GM23338 (cell line): Measurements from ENCODE around the gene METTL4. TPM values are rescaled to one million over a fixed set of nuclear protein-coding genes. Genes with fewer than 3 reads are reported as not detected.

Experiments used
- ATAC-seq: fragments of 200-7000 bp; cut with Tn5 transposase; 3 replicates; pipeline ENCODE4 v1.9.1; 2020
- DNase-seq: peaks from one replicate; pipeline ENCODE4 v3.0.0-alpha.2; 2015; ENCODE audit warnings: low spot score
- H2AFZ ChIP-seq: fragments of 200-600 bp; sonication (generic); 2 replicates; pipeline ENCODE4 v1.8.0; 2016; ENCODE audit warnings: antibody characterized with exemption, mild to moderate bottlenecking, moderate library complexity
- H3F3A ChIP-seq: fragments of 200-600 bp; sonication (generic); replicated peaks from 2 replicates; pipeline ENCODE4 v1.8.0; 2017; ENCODE audit warnings: antibody characterized with exemption, mixed run types, low read depth
- H3K27ac ChIP-seq: fragments of 200-600 bp; sonication (generic); 2 replicates; pipeline ENCODE4 v1.6.1; 2016; ENCODE audit warnings: low read depth
- H3K27me3 ChIP-seq: fragments of 200-600 bp; sonication (generic); 2 replicates; pipeline ENCODE4 v1.8.0; 2016; ENCODE audit warnings: mild to moderate bottlenecking, mixed run types, moderate library complexity; ENCODE audit not compliant: insufficient read depth
- H3K36me3 ChIP-seq: fragments of 200-600 bp; sonication (generic); 2 replicates; pipeline ENCODE4 v1.8.0; 2016; ENCODE audit warnings: mild to moderate bottlenecking; ENCODE audit not compliant: insufficient read depth
- H3K4me1 ChIP-seq: fragments of 200-600 bp; sonication (generic); 2 replicates; pipeline ENCODE4 v1.8.0; 2016; ENCODE audit warnings: mild to moderate bottlenecking, moderate library complexity; ENCODE audit not compliant: insufficient read depth
- H3K4me2 ChIP-seq: fragments of 200-600 bp; sonication (generic); 2 replicates; pipeline ENCODE4 v1.7.1; 2017; ENCODE audit warnings: mixed run types
- H3K4me3 ChIP-seq: fragments of 200-600 bp; sonication (generic); 2 replicates; pipeline ENCODE4 v1.6.1; 2016; ENCODE audit warnings: mixed run types
- H3K79me2 ChIP-seq: fragments of 200-600 bp; sonication (generic); replicated peaks from 2 replicates; pipeline ENCODE4 v1.8.0; 2017; ENCODE audit warnings: mild to moderate bottlenecking; ENCODE audit not compliant: insufficient read depth
- H3K9me2 ChIP-seq: fragments of 200-600 bp; sonication (generic); 2 replicates; pipeline ENCODE4 v1.8.0; 2017; ENCODE audit not compliant: insufficient read depth
- H4K20me1 ChIP-seq: fragments of 200-600 bp; sonication (generic); replicated peaks from 2 replicates; pipeline ENCODE4 v1.8.0; 2017; ENCODE audit warnings: mild to moderate bottlenecking; ENCODE audit not compliant: insufficient read depth
- H3K27ac Mint-ChIP-seq: 2 replicates; pipeline ENCODE4 v1.8.0; 2020; ENCODE audit warnings: inconsistent platforms, mild to moderate bottlenecking, moderate library complexity, mixed read lengths
- H3K27me3 Mint-ChIP-seq: 3 replicates; pipeline ENCODE4 v1.8.0; 2022; ENCODE audit warnings: low read depth, mild to moderate bottlenecking, moderate library complexity, mixed read lengths, inconsistent platforms; ENCODE audit not compliant: insufficient read depth, poor library complexity
- H3K36me3 Mint-ChIP-seq: 3 replicates; pipeline ENCODE4 v1.8.0; 2021; ENCODE audit warnings: low read depth, mild to moderate bottlenecking, inconsistent platforms, moderate library complexity, mixed read lengths
- H3K4me1 Mint-ChIP-seq: 3 replicates; pipeline ENCODE4 v1.8.0; 2020; ENCODE audit warnings: mild to moderate bottlenecking, inconsistent platforms, mixed read lengths
- H3K4me3 Mint-ChIP-seq: 3 replicates; pipeline ENCODE4 v1.8.0; 2021; ENCODE audit warnings: moderate library complexity, mild to moderate bottlenecking, inconsistent platforms, mixed read lengths
- H3K9me3 Mint-ChIP-seq: 3 replicates; pipeline ENCODE4 v1.8.0; 2020; ENCODE audit warnings: moderate library complexity, mild to moderate bottlenecking, inconsistent platforms, mixed read lengths
- CREB1 ChIP-seq: fragments of 250-450 bp; sonication (Bioruptor Pico); IDR thresholded peaks from 2 replicates; pipeline ENCODE4 v1.5.0; 2020; ENCODE audit warnings: low read depth, mild to moderate bottlenecking, moderate library complexity
- CTCF ChIP-seq, 2 experiments: fragments of 200-600 bp in 1 of 2; sonication (generic) in 1 of 2; conservative IDR thresholded peaks; 2 replicates each; pipeline versions ENCODE4 v1.5.1 to v1.6.1; 2016 to 2017; ENCODE audit warnings: antibody characterized with exemption in 2 of 2, low read depth in 2 of 2, mild to moderate bottlenecking in 2 of 2, moderate library complexity in 1 of 2
- EZH2 ChIP-seq: fragments of 200-600 bp; sonication (generic); IDR thresholded peaks from one replicate; pipeline ENCODE4 v1.8.0; 2017; ENCODE audit warnings: antibody characterized with exemption, mild to moderate bottlenecking, low read depth; ENCODE audit not compliant: unreplicated experiment
- EZH2phosphoT487 ChIP-seq: fragments of 200-600 bp; sonication (generic); IDR thresholded peaks from one replicate; pipeline ENCODE4 v1.8.1; 2018; ENCODE audit warnings: antibody characterized with exemption; ENCODE audit not compliant: unreplicated experiment
- JUNB ChIP-seq: IDR thresholded peaks from one replicate; pipeline ENCODE4 v1.6.1; 2016; ENCODE audit warnings: antibody characterized with exemption; ENCODE audit not compliant: unreplicated experiment
- NANOG ChIP-seq: IDR thresholded peaks from 2 replicates; pipeline ENCODE4 v1.6.1; 2016; ENCODE audit warnings: antibody characterized with exemption, borderline replicate concordance
- POLR2AphosphoS5 ChIP-seq: IDR thresholded peaks from 2 replicates; pipeline ENCODE4 v1.6.1; 2016; ENCODE audit warnings: antibody characterized with exemption, low read depth
- REST ChIP-seq: IDR thresholded peaks from one replicate; pipeline ENCODE4 v1.6.1; 2018; ENCODE audit warnings: antibody characterized with exemption; ENCODE audit not compliant: unreplicated experiment
- STAT1 ChIP-seq: IDR thresholded peaks from one replicate; pipeline ENCODE4 v1.6.1; 2016; ENCODE audit warnings: antibody characterized with exemption; ENCODE audit not compliant: unreplicated experiment
- ZNF114 ChIP-seq: fragments of 250-450 bp; sonication (Bioruptor Pico); IDR thresholded peaks from 2 replicates; pipeline ENCODE4 v1.5.0; 2020; ENCODE audit warnings: mild to moderate bottlenecking, moderate library complexity
- ZNF331 ChIP-seq: fragments of 250-450 bp; sonication (Bioruptor Pico); IDR thresholded peaks from 2 replicates; pipeline ENCODE4 v1.5.0; 2020; ENCODE audit warnings: low read depth, mild to moderate bottlenecking, moderate library complexity
- polyA plus RNA-seq: library from polyadenylated mRNA; unstranded; fragments of >200 nt; fragmentation: Nextera tagmentation; extraction: Ambion mirVana; gene quantifications from 2 replicates; pipeline ENCODE4 v1.2.1, GENCODE V29; 2016
- total RNA-seq: library from RNA; depleted of rRNA; stranded (reverse); fragments of >200 nt; shearing (Covaris generic); gene quantifications from 2 replicates; pipeline ENCODE4 v1.2.3, GENCODE V29; 2014
- TF ChIP-seq, protein P1 (sequence below): fragments of 250-450 bp; sonication (Bioruptor Pico); IDR thresholded peaks from 2 replicates; pipeline ENCODE4 v1.5.0; 2020; ENCODE audit warnings: mild to moderate bottlenecking, moderate library complexity
- TF ChIP-seq, protein P2 (sequence below): IDR thresholded peaks from 2 replicates; pipeline ENCODE4 v1.6.1; 2016; ENCODE audit warnings: antibody characterized with exemption

METTL4 gene
- total and polyA plus RNA-seq, 2 experiments from 2014 or later = 11.9 to 14.9 TPM

DNA sequence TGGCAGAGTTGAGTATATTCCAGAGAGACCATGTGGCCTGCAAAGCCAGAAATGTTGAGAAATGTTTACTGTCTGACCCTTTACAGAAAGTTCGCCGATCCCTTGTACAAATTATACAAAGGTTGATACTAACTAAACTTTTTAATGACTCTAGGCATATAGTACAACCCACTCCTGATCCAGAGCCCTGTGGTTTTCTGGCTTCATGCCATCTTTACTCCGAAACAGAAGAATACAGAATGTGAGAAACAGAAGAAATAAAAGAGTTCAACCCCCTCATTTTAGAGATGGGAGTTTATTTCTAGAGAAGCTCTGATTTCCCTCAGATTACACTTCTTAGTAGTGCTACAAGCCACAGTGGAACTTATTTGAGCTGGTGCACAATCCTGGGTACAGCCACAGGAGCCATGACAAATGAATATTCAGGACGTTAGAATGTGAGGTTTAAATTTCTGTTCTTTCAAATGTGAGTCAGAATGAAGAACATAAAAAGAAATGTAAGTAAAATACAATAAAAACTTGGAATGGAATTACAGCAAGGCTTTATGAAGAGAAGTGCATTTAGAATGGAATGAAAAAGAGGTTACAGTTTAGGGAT lies 46.2 kb upstream of the METTL4 start:
- Histone ChIP-seq H3K79me2 (no peaks in the 10 kb centered on the region), H2AFZ (no peak overlapping the region), H3K27me3 (no peaks in the 10 kb centered on the region), H3K27ac (no peak overlapping the region), H3K4me3 (no peak overlapping the region), H3K4me2 (no peak overlapping the region), H3K4me1 (no peaks in the 10 kb centered on the region), H4K20me1 (peaks cover 7% of the 10 kb centered on the region; the same call in 1 of the 2 replicates), H3K9me2 (no peaks in the 10 kb centered on the region), H3F3A (no peaks in the 10 kb centered on the region), H3K36me3 (peaks cover 15% of the 10 kb centered on the region)
- peaks cover 33% of the 10 kb centered on the region for H3K36me3 Mint-ChIP-seq
- TF ChIP-seq ZNF331 (CRISPR knock-in tag) (no peak), POLR2AphosphoS5 (no peak), CREB1 (CRISPR knock-in tag) (no peak), ZNF114 (CRISPR knock-in tag) (no peak), REST (no peak), EZH2phosphoT487 (no peak), CTCF (conservative IDR thresholded peaks at IDR 0.05; ENCODE audit: low read depth in 2 of 2) (no peak), EZH2 (no peak), STAT1 (no peak), NANOG (no peak), JUNB (no peak)
- TF ChIP-seq, protein P1, sequence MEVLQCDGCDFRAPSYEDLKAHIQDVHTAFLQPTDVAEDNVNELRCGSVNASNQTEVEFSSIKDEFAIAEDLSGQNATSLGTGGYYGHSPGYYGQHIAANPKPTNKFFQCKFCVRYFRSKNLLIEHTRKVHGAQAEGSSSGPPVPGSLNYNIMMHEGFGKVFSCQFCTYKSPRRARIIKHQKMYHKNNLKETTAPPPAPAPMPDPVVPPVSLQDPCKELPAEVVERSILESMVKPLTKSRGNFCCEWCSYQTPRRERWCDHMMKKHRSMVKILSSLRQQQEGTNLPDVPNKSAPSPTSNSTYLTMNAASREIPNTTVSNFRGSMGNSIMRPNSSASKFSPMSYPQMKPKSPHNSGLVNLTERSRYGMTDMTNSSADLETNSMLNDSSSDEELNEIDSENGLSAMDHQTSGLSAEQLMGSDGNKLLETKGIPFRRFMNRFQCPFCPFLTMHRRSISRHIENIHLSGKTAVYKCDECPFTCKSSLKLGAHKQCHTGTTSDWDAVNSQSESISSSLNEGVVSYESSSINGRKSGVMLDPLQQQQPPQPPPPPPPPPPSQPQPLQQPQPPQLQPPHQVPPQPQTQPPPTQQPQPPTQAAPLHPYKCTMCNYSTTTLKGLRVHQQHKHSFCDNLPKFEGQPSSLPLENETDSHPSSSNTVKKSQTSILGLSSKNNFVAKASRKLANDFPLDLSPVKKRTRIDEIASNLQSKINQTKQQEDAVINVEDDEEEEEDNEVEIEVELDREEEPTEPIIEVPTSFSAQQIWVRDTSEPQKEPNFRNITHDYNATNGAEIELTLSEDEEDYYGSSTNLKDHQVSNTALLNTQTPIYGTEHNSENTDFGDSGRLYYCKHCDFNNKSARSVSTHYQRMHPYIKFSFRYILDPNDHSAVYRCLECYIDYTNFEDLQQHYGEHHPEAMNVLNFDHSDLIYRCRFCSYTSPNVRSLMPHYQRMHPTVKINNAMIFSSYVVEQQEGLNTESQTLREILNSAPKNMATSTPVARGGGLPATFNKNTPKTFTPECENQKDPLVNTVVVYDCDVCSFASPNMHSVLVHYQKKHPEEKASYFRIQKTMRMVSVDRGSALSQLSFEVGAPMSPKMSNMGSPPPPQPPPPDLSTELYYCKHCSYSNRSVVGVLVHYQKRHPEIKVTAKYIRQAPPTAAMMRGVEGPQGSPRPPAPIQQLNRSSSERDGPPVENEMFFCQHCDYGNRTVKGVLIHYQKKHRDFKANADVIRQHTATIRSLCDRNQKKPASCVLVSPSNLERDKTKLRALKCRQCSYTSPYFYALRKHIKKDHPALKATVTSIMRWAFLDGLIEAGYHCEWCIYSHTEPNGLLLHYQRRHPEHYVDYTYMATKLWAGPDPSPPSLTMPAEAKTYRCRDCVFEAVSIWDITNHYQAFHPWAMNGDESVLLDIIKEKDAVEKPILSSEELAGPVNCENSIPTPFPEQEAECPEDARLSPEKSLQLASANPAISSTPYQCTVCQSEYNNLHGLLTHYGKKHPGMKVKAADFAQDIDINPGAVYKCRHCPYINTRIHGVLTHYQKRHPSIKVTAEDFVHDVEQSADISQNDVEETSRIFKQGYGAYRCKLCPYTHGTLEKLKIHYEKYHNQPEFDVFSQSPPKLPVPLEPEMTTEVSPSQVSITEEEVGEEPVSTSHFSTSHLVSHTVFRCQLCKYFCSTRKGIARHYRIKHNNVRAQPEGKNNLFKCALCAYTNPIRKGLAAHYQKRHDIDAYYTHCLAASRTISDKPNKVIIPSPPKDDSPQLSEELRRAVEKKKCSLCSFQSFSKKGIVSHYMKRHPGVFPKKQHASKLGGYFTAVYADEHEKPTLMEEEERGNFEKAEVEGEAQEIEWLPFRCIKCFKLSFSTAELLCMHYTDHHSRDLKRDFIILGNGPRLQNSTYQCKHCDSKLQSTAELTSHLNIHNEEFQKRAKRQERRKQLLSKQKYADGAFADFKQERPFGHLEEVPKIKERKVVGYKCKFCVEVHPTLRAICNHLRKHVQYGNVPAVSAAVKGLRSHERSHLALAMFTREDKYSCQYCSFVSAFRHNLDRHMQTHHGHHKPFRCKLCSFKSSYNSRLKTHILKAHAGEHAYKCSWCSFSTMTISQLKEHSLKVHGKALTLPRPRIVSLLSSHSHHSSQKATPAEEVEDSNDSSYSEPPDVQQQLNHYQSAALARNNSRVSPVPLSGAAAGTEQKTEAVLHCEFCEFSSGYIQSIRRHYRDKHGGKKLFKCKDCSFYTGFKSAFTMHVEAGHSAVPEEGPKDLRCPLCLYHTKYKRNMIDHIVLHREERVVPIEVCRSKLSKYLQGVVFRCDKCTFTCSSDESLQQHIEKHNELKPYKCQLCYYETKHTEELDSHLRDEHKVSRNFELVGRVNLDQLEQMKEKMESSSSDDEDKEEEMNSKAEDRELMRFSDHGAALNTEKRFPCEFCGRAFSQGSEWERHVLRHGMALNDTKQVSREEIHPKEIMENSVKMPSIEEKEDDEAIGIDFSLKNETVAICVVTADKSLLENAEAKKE (CRISPR knock-in tag) = no peak
- TF ChIP-seq, protein P2, sequence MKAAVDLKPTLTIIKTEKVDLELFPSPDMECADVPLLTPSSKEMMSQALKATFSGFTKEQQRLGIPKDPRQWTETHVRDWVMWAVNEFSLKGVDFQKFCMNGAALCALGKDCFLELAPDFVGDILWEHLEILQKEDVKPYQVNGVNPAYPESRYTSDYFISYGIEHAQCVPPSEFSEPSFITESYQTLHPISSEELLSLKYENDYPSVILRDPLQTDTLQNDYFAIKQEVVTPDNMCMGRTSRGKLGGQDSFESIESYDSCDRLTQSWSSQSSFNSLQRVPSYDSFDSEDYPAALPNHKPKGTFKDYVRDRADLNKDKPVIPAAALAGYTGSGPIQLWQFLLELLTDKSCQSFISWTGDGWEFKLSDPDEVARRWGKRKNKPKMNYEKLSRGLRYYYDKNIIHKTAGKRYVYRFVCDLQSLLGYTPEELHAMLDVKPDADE = no peak
- H3K4me3 Mint-ChIP-seq = no peak overlapping the region
- no peaks in the 10 kb centered on the region for H3K4me1 Mint-ChIP-seq
- H3K9me3 Mint-ChIP-seq = no peaks in the 10 kb centered on the region; the same call in 2 of the 3 replicates
- H3K27me3 Mint-ChIP-seq = peaks cover 4% of the 10 kb centered on the region
- no peak for DNase-seq
- ATAC-seq = no peak
- H3K27ac Mint-ChIP-seq = no peak overlapping the region
